ENCODE measurements around the gene QSOX2.

DNA sequence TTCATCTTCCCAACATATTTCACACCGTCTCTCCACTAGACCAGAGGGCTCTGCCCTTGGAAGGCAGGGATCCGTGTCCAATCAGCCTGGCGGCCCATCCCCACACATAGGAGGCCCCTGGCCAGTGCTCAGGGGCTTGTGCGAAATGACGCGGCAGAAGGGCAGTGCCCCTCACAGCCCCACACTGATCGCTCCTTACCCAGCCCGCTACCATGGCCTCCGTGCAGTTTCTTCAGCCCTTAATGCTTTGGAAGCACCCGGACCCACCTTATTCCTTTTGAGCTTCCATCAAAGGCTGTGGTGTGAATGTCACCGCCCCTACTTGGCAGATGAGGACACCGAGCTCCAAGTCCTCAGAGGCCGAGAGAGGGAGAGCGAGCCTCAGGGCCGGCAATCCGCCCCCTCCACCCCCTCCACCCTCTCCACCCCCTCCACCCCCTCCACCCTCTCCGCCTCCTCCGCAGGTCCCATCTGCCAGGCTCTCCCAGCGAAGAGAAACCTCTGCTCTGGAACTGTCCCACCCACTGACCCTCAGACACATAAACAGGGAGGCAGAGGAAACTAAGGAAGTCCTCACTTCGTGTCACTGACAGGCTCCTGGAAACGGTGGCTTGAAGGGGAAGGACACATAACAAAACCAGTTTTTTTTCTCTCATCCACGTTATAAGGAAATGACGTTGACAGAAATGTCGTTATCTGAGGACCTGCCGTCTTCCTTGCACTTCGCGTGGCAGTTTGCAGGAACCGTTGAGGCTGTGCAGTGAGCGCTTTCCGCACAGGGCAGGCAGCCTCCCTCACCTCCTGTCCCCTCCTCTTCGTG lies 13.9 kb downstream of the QSOX2 start:
- TF ChIP-seq CTCF (IDR thresholded peaks at IDR 0.05; ENCODE audit: low read depth, low read length, missing input control), result no peak
- no peak for TF ChIP-seq FOXA1 (IDR thresholded peaks at IDR 0.05)
- TF ChIP-seq, protein P1, sequence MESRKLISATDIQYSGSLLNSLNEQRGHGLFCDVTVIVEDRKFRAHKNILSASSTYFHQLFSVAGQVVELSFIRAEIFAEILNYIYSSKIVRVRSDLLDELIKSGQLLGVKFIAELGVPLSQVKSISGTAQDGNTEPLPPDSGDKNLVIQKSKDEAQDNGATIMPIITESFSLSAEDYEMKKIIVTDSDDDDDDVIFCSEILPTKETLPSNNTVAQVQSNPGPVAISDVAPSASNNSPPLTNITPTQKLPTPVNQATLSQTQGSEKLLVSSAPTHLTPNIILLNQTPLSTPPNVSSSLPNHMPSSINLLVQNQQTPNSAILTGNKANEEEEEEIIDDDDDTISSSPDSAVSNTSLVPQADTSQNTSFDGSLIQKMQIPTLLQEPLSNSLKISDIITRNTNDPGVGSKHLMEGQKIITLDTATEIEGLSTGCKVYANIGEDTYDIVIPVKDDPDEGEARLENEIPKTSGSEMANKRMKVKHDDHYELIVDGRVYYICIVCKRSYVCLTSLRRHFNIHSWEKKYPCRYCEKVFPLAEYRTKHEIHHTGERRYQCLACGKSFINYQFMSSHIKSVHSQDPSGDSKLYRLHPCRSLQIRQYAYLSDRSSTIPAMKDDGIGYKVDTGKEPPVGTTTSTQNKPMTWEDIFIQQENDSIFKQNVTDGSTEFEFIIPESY (IDR thresholded peaks at IDR 0.05), result no peak
- TF ChIP-seq MAX (IDR thresholded peaks at IDR 0.05), result no peak
- TF ChIP-seq EGR1 (IDR thresholded peaks at IDR 0.05; ENCODE audit: low read depth in 2 of 2), result no peak
- no peak for TF ChIP-seq HNF4A (conservative IDR thresholded peaks at IDR 0.05)
- TF ChIP-seq, protein P2, sequence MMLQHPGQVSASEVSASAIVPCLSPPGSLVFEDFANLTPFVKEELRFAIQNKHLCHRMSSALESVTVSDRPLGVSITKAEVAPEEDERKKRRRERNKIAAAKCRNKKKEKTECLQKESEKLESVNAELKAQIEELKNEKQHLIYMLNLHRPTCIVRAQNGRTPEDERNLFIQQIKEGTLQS (IDR thresholded peaks at IDR 0.05), result no peak
- TF ChIP-seq, protein P3, sequence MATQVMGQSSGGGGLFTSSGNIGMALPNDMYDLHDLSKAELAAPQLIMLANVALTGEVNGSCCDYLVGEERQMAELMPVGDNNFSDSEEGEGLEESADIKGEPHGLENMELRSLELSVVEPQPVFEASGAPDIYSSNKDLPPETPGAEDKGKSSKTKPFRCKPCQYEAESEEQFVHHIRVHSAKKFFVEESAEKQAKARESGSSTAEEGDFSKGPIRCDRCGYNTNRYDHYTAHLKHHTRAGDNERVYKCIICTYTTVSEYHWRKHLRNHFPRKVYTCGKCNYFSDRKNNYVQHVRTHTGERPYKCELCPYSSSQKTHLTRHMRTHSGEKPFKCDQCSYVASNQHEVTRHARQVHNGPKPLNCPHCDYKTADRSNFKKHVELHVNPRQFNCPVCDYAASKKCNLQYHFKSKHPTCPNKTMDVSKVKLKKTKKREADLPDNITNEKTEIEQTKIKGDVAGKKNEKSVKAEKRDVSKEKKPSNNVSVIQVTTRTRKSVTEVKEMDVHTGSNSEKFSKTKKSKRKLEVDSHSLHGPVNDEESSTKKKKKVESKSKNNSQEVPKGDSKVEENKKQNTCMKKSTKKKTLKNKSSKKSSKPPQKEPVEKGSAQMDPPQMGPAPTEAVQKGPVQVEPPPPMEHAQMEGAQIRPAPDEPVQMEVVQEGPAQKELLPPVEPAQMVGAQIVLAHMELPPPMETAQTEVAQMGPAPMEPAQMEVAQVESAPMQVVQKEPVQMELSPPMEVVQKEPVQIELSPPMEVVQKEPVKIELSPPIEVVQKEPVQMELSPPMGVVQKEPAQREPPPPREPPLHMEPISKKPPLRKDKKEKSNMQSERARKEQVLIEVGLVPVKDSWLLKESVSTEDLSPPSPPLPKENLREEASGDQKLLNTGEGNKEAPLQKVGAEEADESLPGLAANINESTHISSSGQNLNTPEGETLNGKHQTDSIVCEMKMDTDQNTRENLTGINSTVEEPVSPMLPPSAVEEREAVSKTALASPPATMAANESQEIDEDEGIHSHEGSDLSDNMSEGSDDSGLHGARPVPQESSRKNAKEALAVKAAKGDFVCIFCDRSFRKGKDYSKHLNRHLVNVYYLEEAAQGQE (IDR thresholded peaks at IDR 0.05), result no peak
- TF ChIP-seq TAF1 (conservative IDR thresholded peaks at IDR 0.05), result no peak
- TF ChIP-seq JUND (IDR thresholded peaks at IDR 0.05), result no peak
- no peak for TF ChIP-seq FOXA2 (IDR thresholded peaks at IDR 0.05)
- TF ChIP-seq RAD21 (IDR thresholded peaks at IDR 0.05), result no peak

Measured in liver (tissue), 3 donors.